Stimulated activated memory B cell treated with anti-CD40 and anti-IgM and Interleukin-4, amounts not matched to agents 10 μg/mL and 1 μg/mL and 100 μg/mL, for 72 hours (primary cell): Measurements from ENCODE around the gene NPTX2.

ENCODE experiments used
- ATAC-seq: fragments of 150-1000 bp; cut with Tn5 transposase; 2 replicates; pipeline ENCODE4 v1.10.0; 2021
- H3K27ac Mint-ChIP-seq: one replicate; pipeline ENCODE4 v1.8.0; 2022; ENCODE audit warnings: mild to moderate bottlenecking, mixed read lengths
- H3K27me3 Mint-ChIP-seq: one replicate; pipeline ENCODE4 v1.8.0; 2022; ENCODE audit warnings: mixed read lengths
- H3K36me3 Mint-ChIP-seq: one replicate; pipeline ENCODE4 v1.8.0; 2022; ENCODE audit warnings: mixed read lengths
- H3K4me1 Mint-ChIP-seq: one replicate; pipeline ENCODE4 v1.8.0; 2022; ENCODE audit warnings: mixed read lengths
- H3K4me3 Mint-ChIP-seq: one replicate; pipeline ENCODE4 v1.8.0; 2022; ENCODE audit warnings: mild to moderate bottlenecking, moderate library complexity, mixed read lengths
- H3K9me3 Mint-ChIP-seq: one replicate; pipeline ENCODE4 v1.8.0; 2022; ENCODE audit warnings: mixed read lengths

NPTX2 gene

GRCh38 chr7:98659756-98660155, 42.7 kb downstream of the NPTX2 start:
- peaks cover 5% of the 10 kb centered on the region for H3K9me3 Mint-ChIP-seq
- H3K27ac Mint-ChIP-seq: no peak overlapping the region
- H3K4me1 Mint-ChIP-seq: no peaks in the 10 kb centered on the region
- no peak for ATAC-seq
- no peak overlapping the region for H3K4me3 Mint-ChIP-seq
- no peaks in the 10 kb centered on the region for H3K27me3 Mint-ChIP-seq
- H3K36me3 Mint-ChIP-seq: no peaks in the 10 kb centered on the region

- Mint-ChIP-seq H3K4me3 (no peak overlapping the region), H3K27me3 (no peaks in the 10 kb centered on the region), H3K4me1 (no peaks in the 10 kb centered on the region), H3K36me3 (no peaks in the 10 kb centered on the region), H3K27ac (no peak overlapping the region), H3K9me3 (peaks cover 5% of the 10 kb centered on the region)
- ATAC-seq: no peak
Measured at GRCh38 chr7:98661607-98662006, 44.5 kb downstream of the NPTX2 start.

- H3K27me3 Mint-ChIP-seq: no peaks in the 10 kb centered on the region
- ATAC-seq: no peak
- no peak overlapping the region for H3K4me3 Mint-ChIP-seq
- H3K36me3 Mint-ChIP-seq: no peaks in the 10 kb centered on the region
- no peak overlapping the region for H3K27ac Mint-ChIP-seq
- H3K9me3 Mint-ChIP-seq: peaks cover 5% of the 10 kb centered on the region
- H3K4me1 Mint-ChIP-seq: no peaks in the 10 kb centered on the region
Measured at GRCh38 chr7:98662289-98662688, 45.2 kb downstream of the NPTX2 start.

GRCh38 chr7:98664882-98665281, 47.8 kb downstream of the NPTX2 start:
- Mint-ChIP-seq H3K4me3 (no peak overlapping the region), H3K9me3 (peaks cover 5% of the 10 kb centered on the region), H3K27me3 (no peaks in the 10 kb centered on the region), H3K4me1 (no peaks in the 10 kb centered on the region), H3K36me3 (no peaks in the 10 kb centered on the region), H3K27ac (no peak overlapping the region)
- ATAC-seq: no peak

- Mint-ChIP-seq H3K27ac (no peak overlapping the region), H3K27me3 (no peaks in the 10 kb centered on the region), H3K9me3 (peaks cover 7% of the 10 kb centered on the region), H3K4me1 (no peaks in the 10 kb centered on the region), H3K4me3 (no peak overlapping the region), H3K36me3 (no peaks in the 10 kb centered on the region)
- no peak for ATAC-seq
Measured at GRCh38 chr7:98668255-98668654, 51.2 kb downstream of the NPTX2 start.

- Mint-ChIP-seq H3K9me3 (peaks cover 2% of the 10 kb centered on the region), H3K4me1 (no peaks in the 10 kb centered on the region), H3K4me3 (no peak overlapping the region), H3K27ac (no peak overlapping the region), H3K36me3 (no peaks in the 10 kb centered on the region), H3K27me3 (no peaks in the 10 kb centered on the region)
- ATAC-seq: no peak
Measured at GRCh38 chr7:98669329-98670000, 52.4 kb downstream of the NPTX2 start.

GRCh38 chr7:98670186-98670585, 53.1 kb downstream of the NPTX2 start:
- Mint-ChIP-seq H3K27ac (no peak overlapping the region), H3K9me3 (peaks cover 2% of the 10 kb centered on the region), H3K36me3 (no peaks in the 10 kb centered on the region)

GRCh38 chr7:98671733-98672331, 54.7 kb downstream of the NPTX2 start:
- no peak overlapping the region for H3K4me3 Mint-ChIP-seq
- no peaks in the 10 kb centered on the region for H3K36me3 Mint-ChIP-seq
- ATAC-seq: no peak
- H3K9me3 Mint-ChIP-seq: peaks cover 2% of the 10 kb centered on the region
- no peaks in the 10 kb centered on the region for H3K4me1 Mint-ChIP-seq
- H3K27me3 Mint-ChIP-seq: no peaks in the 10 kb centered on the region
- no peak overlapping the region for H3K27ac Mint-ChIP-seq

More at GRCh38 chr7:98670186-98670585, 53.1 kb downstream of the NPTX2 start:
- Mint-ChIP-seq H3K4me1 (no peaks in the 10 kb centered on the region), H3K27me3 (no peaks in the 10 kb centered on the region), H3K4me3 (no peak overlapping the region)
- ATAC-seq: no peak

GRCh38 chr7:98674461-98674860, 57.4 kb downstream of the NPTX2 start:
- no peak for ATAC-seq
- Mint-ChIP-seq H3K27ac (no peak overlapping the region), H3K36me3 (no peaks in the 10 kb centered on the region), H3K4me1 (no peaks in the 10 kb centered on the region), H3K4me3 (no peak overlapping the region), H3K27me3 (no peaks in the 10 kb centered on the region), H3K9me3 (peaks cover 2% of the 10 kb centered on the region)

GRCh38 chr7:98674881-98675280, 57.8 kb downstream of the NPTX2 start:
- no peaks in the 10 kb centered on the region for H3K27me3 Mint-ChIP-seq
- peaks cover 2% of the 10 kb centered on the region for H3K9me3 Mint-ChIP-seq
- H3K4me3 Mint-ChIP-seq: no peak overlapping the region
- ATAC-seq: no peak
- no peaks in the 10 kb centered on the region for H3K36me3 Mint-ChIP-seq
- H3K27ac Mint-ChIP-seq: no peak overlapping the region
- no peaks in the 10 kb centered on the region for H3K4me1 Mint-ChIP-seq

GRCh38 chr7:98678215-98678614, 61.1 kb downstream of the NPTX2 start:
- Mint-ChIP-seq H3K36me3 (no peaks in the 10 kb centered on the region), H3K4me3 (no peak overlapping the region), H3K27ac (no peak overlapping the region), H3K4me1 (no peaks in the 10 kb centered on the region), H3K9me3 (no peaks in the 10 kb centered on the region), H3K27me3 (peaks cover 12% of the 10 kb centered on the region)
- ATAC-seq: no peak
